PC-9 (cell line): Measurements from ENCODE around the gene GLRA1. TPM values are rescaled to one million over a fixed set of nuclear protein-coding genes. Genes with fewer than 3 reads are reported as not detected.

Experiments used
- BruUV-seq: library from RNA; stranded (reverse); fragments of 400-500 nt; replicated peaks from 2 replicates; lab custom pipeline; 2021; lab: Mats Ljungman, UMichigan
- CTCF ChIA-PET: fragments of 300-600 bp; sonication (Branson Sonifier 250); formaldehyde crosslinking; loops from one replicate; lab custom pipeline; 2022; ENCODE audit warnings: antibody characterized with exemption; lab: Charles Lee
- POLR2A ChIA-PET: fragments of 300-600 bp; sonication (Branson Sonifier 250); formaldehyde crosslinking; loops from one replicate; lab custom pipeline; 2022; ENCODE audit warnings: antibody characterized with exemption; ENCODE audit not compliant: unreplicated experiment; lab: Charles Lee
- DNase-seq, 2 experiments: peaks; one replicate each; pipeline versions ENCODE4 v3.0.0 to v3.0.0-alpha.2; 2015 to 2022; ENCODE audit warnings: mixed read lengths in 1 of 2
- H2AFZ ChIP-seq: fragments of 200-600 bp; sonication (generic); 2 replicates; pipeline ENCODE4 v1.8.1; 2017; ENCODE audit warnings: antibody characterized with exemption
- H3F3A ChIP-seq: fragments of 200-600 bp; sonication (generic); 2 replicates; pipeline ENCODE4 v1.8.1; 2017; ENCODE audit warnings: antibody characterized with exemption, mild to moderate bottlenecking, low read depth; ENCODE audit not compliant: insufficient read depth
- H3K27ac ChIP-seq: fragments of 200-600 bp; sonication (generic); 2 replicates; pipeline ENCODE4 v1.6.1; 2016; ENCODE audit warnings: mixed run types
- H3K27me3 ChIP-seq: fragments of 200-600 bp; sonication (generic); 2 replicates; pipeline ENCODE4 v1.6.1; 2016; ENCODE audit warnings: low read depth, mixed run types; ENCODE audit not compliant: insufficient read depth
- H3K36me3 ChIP-seq: fragments of 200-600 bp; sonication (generic); 2 replicates; pipeline ENCODE4 v1.6.1; 2016; ENCODE audit warnings: low read depth, mixed run types
- H3K4me1 ChIP-seq: fragments of 200-600 bp; sonication (generic); replicated peaks from 2 replicates; pipeline ENCODE4 v1.6.1; 2016; ENCODE audit warnings: mixed run types; ENCODE audit not compliant: insufficient read depth
- H3K4me2 ChIP-seq: fragments of 200-600 bp; sonication (generic); 2 replicates; pipeline ENCODE4 v1.6.1; 2017; ENCODE audit warnings: mixed run types
- H3K4me3 ChIP-seq: fragments of 200-600 bp; sonication (generic); 2 replicates; pipeline ENCODE4 v1.6.1; 2016; ENCODE audit warnings: mixed run types
- H3K79me2 ChIP-seq: fragments of 200-600 bp; sonication (generic); 2 replicates; pipeline ENCODE4 v1.6.1; 2017; ENCODE audit warnings: low read depth, mixed run types
- H3K9me2 ChIP-seq: fragments of 200-600 bp; sonication (generic); 2 replicates; pipeline ENCODE4 v1.8.1; 2017; ENCODE audit warnings: mild to moderate bottlenecking; ENCODE audit not compliant: insufficient read depth
- H3K9me3 ChIP-seq: fragments of 200-600 bp; sonication (generic); 2 replicates; pipeline ENCODE4 v1.8.1; 2016; ENCODE audit warnings: low read depth; ENCODE audit not compliant: insufficient read depth
- H4K20me1 ChIP-seq: fragments of 200-600 bp; sonication (generic); 2 replicates; pipeline ENCODE4 v1.8.1; 2017; ENCODE audit not compliant: insufficient read depth
- CTCF ChIP-seq: fragments of 200-600 bp; sonication (generic); conservative IDR thresholded peaks from 2 replicates; pipeline ENCODE4 v1.6.1; 2017; ENCODE audit warnings: mixed run types, antibody characterized with exemption, mild to moderate bottlenecking, moderate library complexity
- EZH2 ChIP-seq: fragments of 200-600 bp; sonication (generic); IDR thresholded peaks from 2 replicates; pipeline ENCODE4 v1.8.0; 2017; ENCODE audit warnings: antibody characterized with exemption, low read depth
- intact Hi-C: fragments of 100-400 bp; cut with micrococcal nuclease; formaldehyde crosslinking; loops from one replicate; pipeline ENCODE4 v1.10.0; 2022; ENCODE audit not compliant: unreplicated experiment
- total RNA-seq: library from RNA; stranded (reverse); gene quantifications from 2 replicates; pipeline ENCODE4 v1.2.3, GENCODE V29; 2021

GLRA1 gene
- total RNA-seq, 1 experiment from 2014 or later, result not detected

DNA sequence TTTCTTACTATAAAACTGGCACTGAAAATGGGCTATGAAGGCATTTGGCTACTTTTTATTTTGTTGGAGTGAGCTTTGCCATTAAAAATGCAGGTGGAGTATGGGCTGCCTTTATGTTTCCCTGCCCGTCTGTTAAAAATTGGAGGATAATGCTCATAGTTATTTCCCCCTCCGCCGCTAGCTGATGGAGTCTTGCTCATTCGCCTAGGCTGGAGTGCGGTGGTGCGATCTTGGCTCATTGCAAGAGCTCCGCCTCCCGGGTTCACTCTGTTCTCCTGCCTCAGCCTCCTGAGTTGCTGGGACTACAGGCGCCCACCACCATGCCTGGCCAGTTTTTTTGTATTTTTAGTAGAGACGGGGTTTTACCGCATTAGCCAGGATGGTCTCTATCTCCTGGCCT lies 144.3 kb downstream of the GLRA1 start:
- Histone ChIP-seq H3K9me2 (no peaks in the 10 kb centered on the region), H3K79me2 (peaks cover 100% of the 10 kb centered on the region), H3K9me3 (no peaks in the 10 kb centered on the region), H3K4me2 (no peak overlapping the region), H2AFZ (no peak overlapping the region), H3K4me3 (no peak overlapping the region), H4K20me1 (peaks cover 99% of the 10 kb centered on the region), H3F3A (peaks cover 20% of the 10 kb centered on the region), H3K27me3 (no peaks in the 10 kb centered on the region), H3K27ac (no peak overlapping the region), H3K36me3 (peaks cover 50% of the 10 kb centered on the region), H3K4me1 (peaks cover 32% of the 10 kb centered on the region)
- ChIA-PET CTCF (no interaction called here), POLR2A (no interaction called here)
- intact Hi-C loops, result no loop called here
- no peak for DNase-seq
- BruUV-seq, result no TSS peak
- TF ChIP-seq CTCF, result no peak
- TF ChIP-seq EZH2, result no peak

DNA sequence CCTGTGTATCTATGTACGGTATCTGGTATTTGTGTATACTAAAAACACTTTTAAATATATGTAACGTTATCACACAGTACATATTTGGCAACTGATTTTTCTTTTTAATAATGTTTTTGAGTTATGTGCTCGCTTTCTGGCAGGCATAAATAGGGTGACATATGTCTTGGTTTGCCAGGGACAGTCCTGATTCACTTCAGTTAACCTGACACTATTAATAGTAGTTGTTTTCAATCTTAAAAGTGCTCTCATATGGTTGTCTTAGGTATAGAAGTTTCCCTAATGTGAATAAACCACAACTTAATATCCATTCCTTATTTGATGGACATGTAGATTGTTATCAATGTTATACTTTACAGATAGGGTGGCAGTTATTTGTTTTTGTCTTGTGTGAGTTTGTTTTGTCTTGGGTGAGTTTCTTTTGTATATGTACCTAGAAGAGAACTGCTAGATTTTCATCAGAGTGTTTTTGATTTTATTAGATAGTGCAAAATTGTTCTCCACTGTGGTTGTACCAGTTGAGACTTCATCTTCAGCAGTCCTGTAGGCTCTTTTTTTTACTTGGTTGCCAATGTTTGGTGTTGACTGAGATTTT lies 145.0 kb downstream of the GLRA1 start:
- CTCF ChIA-PET, result no interaction called here
- H2AFZ ChIP-seq, result no peak overlapping the region
- H3K9me3 ChIP-seq, result no peaks in the 10 kb centered on the region
- 0 out of 2 replicates have a peak overlapping the region, but pooled peaks have one; percentile 13 for H3K4me2 ChIP-seq
- no peaks in the 10 kb centered on the region for H3K27me3 ChIP-seq
- BruUV-seq, result no TSS peak
- no peak overlapping the region for H3K4me3 ChIP-seq
- intact Hi-C loops, result no loop called here
- peaks cover 99% of the 10 kb centered on the region for H4K20me1 ChIP-seq
- H3K36me3 ChIP-seq, result peaks cover 43% of the 10 kb centered on the region
- H3K4me1 ChIP-seq, result peaks cover 40% of the 10 kb centered on the region
- no peak for DNase-seq
- POLR2A ChIA-PET, result no interaction called here
- H3K27ac ChIP-seq, result no peak overlapping the region
- peaks cover 20% of the 10 kb centered on the region for H3F3A ChIP-seq
- TF ChIP-seq EZH2, result no peak
- no peak for TF ChIP-seq CTCF
- H3K79me2 ChIP-seq, result peaks cover 100% of the 10 kb centered on the region
- H3K9me2 ChIP-seq, result no peaks in the 10 kb centered on the region

- Histone ChIP-seq H3K4me2 (peak overlapping the region; percentile 94), H3K4me1 (peaks cover 26% of the 10 kb centered on the region), H3K36me3 (peaks cover 45% of the 10 kb centered on the region), H3K4me3 (peak overlapping the region; percentile 92; the same call in 1 of the 2 replicates), H3K27ac (no peak overlapping the region), H4K20me1 (peaks cover 79% of the 10 kb centered on the region), H3F3A (peaks cover 4% of the 10 kb centered on the region), H3K27me3 (no peaks in the 10 kb centered on the region), H3K79me2 (peaks cover 84% of the 10 kb centered on the region), H3K9me2 (no peaks in the 10 kb centered on the region), H3K9me3 (no peaks in the 10 kb centered on the region), H2AFZ (no peak overlapping the region)
- TF ChIP-seq CTCF, result no peak
- no peak for TF ChIP-seq EZH2
- ChIA-PET POLR2A (interaction anchor here (0.6 to 0.7 kb wide), 2 partner anchors 8 to 617 kb away, joined by 3 to 8 read pairs; no protein-coding TSS in a partner anchor), CTCF (no interaction called here)
- intact Hi-C loops, result loop anchor here (2.0 kb wide), 1 partner anchor 14 kb away; no protein-coding TSS in a partner anchor
- no peak for DNase-seq
- BruUV-seq, result no TSS peak
Measured at GRCh38 chr5:151775025-151775606, 149.5 kb downstream of the GLRA1 start.
